H9 (cell line): ENCODE results near the gene MLKL. TPM values are rescaled to one million over a fixed set of nuclear protein-coding genes. Genes with fewer than 3 reads are reported as not detected.

Source experiments
- DNase-seq: peaks from one replicate; pipeline ENCODE4 v3.0.0-alpha.2; 2017
- H2AFZ ChIP-seq: one replicate; pipeline ENCODE4 v1.6.1; 2013; ENCODE audit warnings: mild to moderate bottlenecking, low read length, control low read depth, moderate library complexity
- H2AK5ac ChIP-seq: 2 replicates; pipeline ENCODE4 v1.6.1; 2013; ENCODE audit warnings: low read length, control low read depth, mixed read lengths; ENCODE audit not compliant: insufficient read length
- H2BK120ac ChIP-seq: one replicate; pipeline ENCODE4 v1.6.1; 2013; ENCODE audit warnings: low read depth, mild to moderate bottlenecking, low read length, control low read depth, inconsistent platforms; ENCODE audit not compliant: poor library complexity, severe bottlenecking
- H2BK12ac ChIP-seq: 2 replicates; pipeline ENCODE4 v1.6.1; 2013; ENCODE audit warnings: low read length, control low read depth, mixed read lengths, low read depth; ENCODE audit not compliant: insufficient read length
- H2BK15ac ChIP-seq: 2 replicates; pipeline ENCODE4 v1.6.1; 2013; ENCODE audit warnings: low read depth, low read length, control low read depth
- H2BK20ac ChIP-seq: one replicate; pipeline ENCODE4 v1.6.1; 2013; ENCODE audit warnings: low read depth, mild to moderate bottlenecking, low read length, control low read depth, inconsistent platforms; ENCODE audit not compliant: poor library complexity, severe bottlenecking
- H2BK5ac ChIP-seq: 2 replicates; pipeline ENCODE4 v1.6.1; 2013; ENCODE audit warnings: low read length, control low read depth, mixed read lengths; ENCODE audit not compliant: insufficient read length
- H3K14ac ChIP-seq: 2 replicates; pipeline ENCODE4 v1.6.1; 2013; ENCODE audit warnings: low read length, control low read depth; ENCODE audit not compliant: insufficient read depth
- H3K18ac ChIP-seq: 2 replicates; pipeline ENCODE4 v1.6.1; 2013; ENCODE audit warnings: low read depth, mild to moderate bottlenecking, mixed read lengths, low read length, control low read depth; ENCODE audit not compliant: insufficient read length
- H3K23ac ChIP-seq: 2 replicates; pipeline ENCODE4 v1.6.1; 2013; ENCODE audit warnings: low read length, control low read depth, mixed read lengths, low read depth; ENCODE audit not compliant: insufficient read length
- H3K23me2 ChIP-seq: 2 replicates; pipeline ENCODE4 v1.6.1; 2013; ENCODE audit warnings: low read depth, mild to moderate bottlenecking, mixed read lengths, low read length, control low read depth; ENCODE audit not compliant: insufficient read length, poor library complexity, severe bottlenecking
- H3K27ac ChIP-seq: 2 replicates; pipeline ENCODE4 v1.5.1; 2013; ENCODE audit warnings: low read length, control low read depth, mixed read lengths, low read depth; ENCODE audit not compliant: insufficient read length
- H3K27me3 ChIP-seq: 2 replicates; pipeline ENCODE4 v1.6.1; 2013; ENCODE audit warnings: low read length, control low read depth, inconsistent platforms; ENCODE audit not compliant: insufficient read depth
- H3K4ac ChIP-seq: 2 replicates; pipeline ENCODE4 v1.6.1; 2013; ENCODE audit warnings: low read depth, mild to moderate bottlenecking, control low read depth, inconsistent platforms, low read length, moderate library complexity
- H3K4me1 ChIP-seq: 2 replicates; pipeline ENCODE4 v1.6.1; 2013; ENCODE audit warnings: low read length, control low read depth, inconsistent platforms; ENCODE audit not compliant: insufficient read depth
- H3K4me2 ChIP-seq: 2 replicates; pipeline ENCODE4 v1.6.1; 2013; ENCODE audit warnings: low read length, control low read depth, mixed read lengths; ENCODE audit not compliant: insufficient read length, insufficient read depth
- H3K56ac ChIP-seq: 2 replicates; pipeline ENCODE4 v1.6.1; 2013; ENCODE audit warnings: low read depth, mild to moderate bottlenecking, mixed read lengths, low read length, control low read depth; ENCODE audit not compliant: insufficient read length
- H3K79me1 ChIP-seq: 2 replicates; pipeline ENCODE4 v1.6.1; 2013; ENCODE audit warnings: low read depth, mild to moderate bottlenecking, moderate library complexity, low read length, control low read depth, inconsistent platforms; ENCODE audit not compliant: insufficient read depth, poor library complexity, severe bottlenecking
- H3K79me2 ChIP-seq: 2 replicates; pipeline ENCODE4 v1.6.1; 2013; ENCODE audit warnings: low read length, control low read depth, inconsistent platforms; ENCODE audit not compliant: insufficient read depth
- H3K9ac ChIP-seq: 2 replicates; pipeline ENCODE4 v1.6.1; 2013; ENCODE audit warnings: low read length, control low read depth, mixed read lengths; ENCODE audit not compliant: insufficient read length; ENCODE audit errors: extremely low read depth
- H3K9me3 ChIP-seq: one replicate; pipeline ENCODE4 v1.6.1; 2013; ENCODE audit warnings: low read depth, low read length, inconsistent platforms; ENCODE audit not compliant: control insufficient read depth
- H3T11ph ChIP-seq: one replicate; pipeline ENCODE4 v1.6.1; 2013; ENCODE audit warnings: mild to moderate bottlenecking, low read length, control low read depth, inconsistent platforms
- H4K20me1 ChIP-seq: one replicate; pipeline ENCODE4 v1.6.1; 2013; ENCODE audit not compliant: control insufficient read depth, insufficient read length, insufficient read depth
- H4K5ac ChIP-seq: 2 replicates; pipeline ENCODE4 v1.6.1; 2013; ENCODE audit warnings: low read depth, mild to moderate bottlenecking, mixed read lengths, low read length, control low read depth; ENCODE audit not compliant: insufficient read length
- H4K8ac ChIP-seq: replicated peaks from 2 replicates; pipeline ENCODE4 v1.6.1; 2013; ENCODE audit warnings: low read length, control low read depth, mixed read lengths, low read depth; ENCODE audit not compliant: insufficient read length
- H4K91ac ChIP-seq: 2 replicates; pipeline ENCODE4 v1.6.1; 2013; ENCODE audit warnings: low read depth, mild to moderate bottlenecking, moderate library complexity, mixed read lengths, low read length, control low read depth; ENCODE audit not compliant: insufficient read length
- H3K27ac Mint-ChIP-seq, 3 experiments: 2 replicates in 2 of 3; 3 replicates in 1 of 3; pipeline ENCODE4 v1.8.0; 2020 to 2021; ENCODE audit warnings: mixed read lengths in 3 of 3, mild to moderate bottlenecking in 1 of 3, moderate library complexity in 1 of 3
- H3K27me3 Mint-ChIP-seq: 2 replicates; pipeline ENCODE4 v1.8.0; 2021; ENCODE audit warnings: low read depth, mild to moderate bottlenecking, moderate library complexity, mixed read lengths
- H3K36me3 Mint-ChIP-seq, 3 experiments: 2 replicates in 2 of 3; 3 replicates in 1 of 3; pipeline ENCODE4 v1.8.0; 2020 to 2021; ENCODE audit warnings: low read depth in 3 of 3, mixed read lengths in 3 of 3; ENCODE audit not compliant: insufficient read depth in 1 of 3
- H3K4me1 Mint-ChIP-seq, 2 experiments: 2 replicates each; pipeline ENCODE4 v1.8.0; 2020; ENCODE audit warnings: mixed read lengths in 2 of 2
- H3K4me3 Mint-ChIP-seq, 2 experiments: 2 replicates in 1 of 2; 3 replicates in 1 of 2; pipeline ENCODE4 v1.8.0; 2020 to 2021; ENCODE audit warnings: mild to moderate bottlenecking in 2 of 2, mixed read lengths in 2 of 2, moderate library complexity in 1 of 2
- H3K9me3 Mint-ChIP-seq, 2 experiments: 2 replicates in 1 of 2; 3 replicates in 1 of 2; pipeline ENCODE4 v1.8.0; 2020; ENCODE audit warnings: mild to moderate bottlenecking in 2 of 2, mixed read lengths in 2 of 2, moderate library complexity in 1 of 2
- WGBS: extraction: QIAGEN DNeasy Blood & Tissue Kit; methylation state at CpG from one replicate; pipeline ENCODE4 v1.1.7; 2013; ENCODE audit warnings: missing lambda C conversion rate, low lambda C conversion rate, mixed read lengths; ENCODE audit not compliant: insufficient read length; ENCODE audit errors: extremely low coverage; 5-methylcytosine and 5-hydroxymethylcytosine counted together
- total RNA-seq: library from RNA; stranded (reverse); gene quantifications from 2 replicates; pipeline ENCODE4 v1.2.1, GENCODE V29; 2021
- TF ChIP-seq, protein P1 (sequence below): fragments of 200-600 bp; sonication (generic); conservative IDR thresholded peaks from 3 replicates; pipeline ENCODE4 v1.8.0; 2021; ENCODE audit warnings: antibody characterized with exemption, mild to moderate bottlenecking

The MLKL gene
- total RNA-seq, 1 experiment from 2014 or later, result 0.37 TPM

DNA sequence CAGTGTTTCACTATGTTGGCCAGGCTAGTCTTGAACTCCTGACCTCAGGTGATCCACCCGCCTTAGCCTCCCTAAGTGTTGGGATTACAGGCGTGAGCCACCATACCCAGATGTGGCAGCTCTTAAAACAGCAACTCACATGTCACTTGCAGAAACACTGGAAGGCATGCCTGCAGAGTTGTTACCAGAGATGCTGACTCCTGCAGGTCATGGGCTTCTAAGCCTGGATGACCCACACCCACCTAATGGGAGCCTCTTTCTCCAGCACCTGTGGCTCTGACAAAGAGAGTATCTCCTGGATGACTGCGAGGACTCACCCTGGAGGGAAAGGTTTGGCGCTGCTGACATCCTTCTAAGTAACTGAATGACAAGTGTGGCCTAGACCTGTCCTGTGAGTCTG, 22.8 kb downstream of the MLKL start:
- TF ChIP-seq, protein P1, sequence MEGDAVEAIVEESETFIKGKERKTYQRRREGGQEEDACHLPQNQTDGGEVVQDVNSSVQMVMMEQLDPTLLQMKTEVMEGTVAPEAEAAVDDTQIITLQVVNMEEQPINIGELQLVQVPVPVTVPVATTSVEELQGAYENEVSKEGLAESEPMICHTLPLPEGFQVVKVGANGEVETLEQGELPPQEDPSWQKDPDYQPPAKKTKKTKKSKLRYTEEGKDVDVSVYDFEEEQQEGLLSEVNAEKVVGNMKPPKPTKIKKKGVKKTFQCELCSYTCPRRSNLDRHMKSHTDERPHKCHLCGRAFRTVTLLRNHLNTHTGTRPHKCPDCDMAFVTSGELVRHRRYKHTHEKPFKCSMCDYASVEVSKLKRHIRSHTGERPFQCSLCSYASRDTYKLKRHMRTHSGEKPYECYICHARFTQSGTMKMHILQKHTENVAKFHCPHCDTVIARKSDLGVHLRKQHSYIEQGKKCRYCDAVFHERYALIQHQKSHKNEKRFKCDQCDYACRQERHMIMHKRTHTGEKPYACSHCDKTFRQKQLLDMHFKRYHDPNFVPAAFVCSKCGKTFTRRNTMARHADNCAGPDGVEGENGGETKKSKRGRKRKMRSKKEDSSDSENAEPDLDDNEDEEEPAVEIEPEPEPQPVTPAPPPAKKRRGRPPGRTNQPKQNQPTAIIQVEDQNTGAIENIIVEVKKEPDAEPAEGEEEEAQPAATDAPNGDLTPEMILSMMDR, result peak; percentile 54
- Histone ChIP-seq H3T11ph (no peak overlapping the region), H3K27ac (no peak overlapping the region), H3K4ac (no peak overlapping the region), H4K5ac (no peak overlapping the region), H3K14ac (no peak overlapping the region), H3K4me2 (no peak overlapping the region), H2BK12ac (no peak overlapping the region), H3K79me2 (no peaks in the 10 kb centered on the region), H3K9ac (no peak overlapping the region), H3K4me1 (no peaks in the 10 kb centered on the region), H3K56ac (no peak overlapping the region), H4K8ac (no peak overlapping the region), H3K23me2 (no peaks in the 10 kb centered on the region), H3K18ac (no peak overlapping the region), H3K23ac (no peak overlapping the region), H2BK20ac (no peak overlapping the region), H3K9me3 (no peaks in the 10 kb centered on the region), H3K79me1 (no peaks in the 10 kb centered on the region), H4K20me1 (no peaks in the 10 kb centered on the region), H4K91ac (no peak overlapping the region), H2BK120ac (no peak overlapping the region), H3K27me3 (no peaks in the 10 kb centered on the region), H2BK15ac (no peak overlapping the region), H2AK5ac (no peak overlapping the region), H2BK5ac (no peak overlapping the region), H2AFZ (no peak overlapping the region)
- WGBS, result no CpG with 5 or more reads among the region's 4 CpGs
- Mint-ChIP-seq H3K27me3 (peaks cover 17% of the 10 kb centered on the region), H3K4me3 (no peak overlapping the region), H3K4me1 (peaks cover 8 to 10% of the 10 kb centered on the region in 2 experiments), H3K36me3 (no peaks in the 10 kb centered on the region; a peak in 1 of 7 replicates), H3K27ac (no peak overlapping the region), H3K9me3 (no peaks in the 10 kb centered on the region)
- DNase-seq, result peak; percentile 70
